ENCODE data around the gene IRF7.

IRF7 gene

DNA sequence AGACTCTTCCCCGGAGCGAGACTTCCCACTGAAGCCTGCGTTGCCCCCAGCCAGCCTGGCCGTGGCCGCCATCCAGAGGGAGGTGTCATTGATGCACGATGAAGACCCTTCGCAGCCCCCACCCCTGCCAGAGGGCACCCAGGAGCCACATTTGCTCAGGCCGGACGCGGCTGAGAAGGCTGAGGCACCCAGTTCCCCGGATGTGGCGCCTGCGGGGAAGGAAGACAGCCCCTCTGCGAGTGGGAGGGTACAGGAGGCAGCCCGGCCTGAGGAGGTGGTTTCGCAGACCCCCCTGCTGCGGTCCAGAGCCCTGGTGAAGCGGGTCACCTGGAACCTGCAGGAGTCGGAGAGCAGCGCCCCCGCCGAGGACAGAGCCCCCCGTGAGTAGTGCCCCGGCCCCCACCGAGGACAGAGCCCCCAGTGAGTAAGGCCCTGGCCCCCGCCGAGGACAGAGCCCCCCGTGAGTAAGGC lies 6.4 kb downstream of the IRF7 start:
- Histone ChIP-seq H3K27ac (no peak overlapping the region), H3K4me3 (no peak overlapping the region), H3K9ac (ENCODE audit: insufficient read length) (no peak overlapping the region), H3K9me3 (ENCODE audit: low read depth, low read length) (no peaks in the 10 kb centered on the region), H3K36me3 (ENCODE audit: insufficient read depth, low read length) (peaks cover 73% of the 10 kb centered on the region)
- TF ChIP-seq FOXP2 (optimal IDR thresholded peaks at IDR 0.05; ENCODE audit: control extremely low read depth, extremely low read length, insufficient read depth): no peak
- TF ChIP-seq POLR2AphosphoS5 (IDR thresholded peaks at IDR 0.05; ENCODE audit: borderline replicate concordance, low read depth, low read length): no peak
- TF ChIP-seq EZH2 (IDR thresholded peaks at IDR 0.05): no peak
- DNase-seq (ENCODE audit: low read depth, low spot score): no peak

- Histone ChIP-seq H3K9ac (ENCODE audit: insufficient read length) (no peak overlapping the region), H3K36me3 (ENCODE audit: insufficient read depth, low read length) (peaks cover 79% of the 10 kb centered on the region), H3K4me3 (no peak overlapping the region), H3K9me3 (ENCODE audit: low read depth, low read length) (no peaks in the 10 kb centered on the region), H3K27ac (no peak overlapping the region)
- TF ChIP-seq POLR2AphosphoS5 (IDR thresholded peaks at IDR 0.05; ENCODE audit: borderline replicate concordance, low read depth, low read length) (no peak), FOXP2 (optimal IDR thresholded peaks at IDR 0.05; ENCODE audit: control extremely low read depth, extremely low read length, insufficient read depth) (no peak), EZH2 (IDR thresholded peaks at IDR 0.05) (no peak)
- DNase-seq (ENCODE audit: low read depth, low spot score): no peak
Observed at GRCh38 chr11:608791-609251, 6.9 kb downstream of the IRF7 start.

GRCh38 chr11:607971-608659 lies 7.6 kb downstream of the IRF7 start:
- H3K27ac ChIP-seq: no peak overlapping the region

GRCh38 chr11:607020-607780 lies 8.6 kb downstream of the IRF7 start:
- Histone ChIP-seq H3K9ac (ENCODE audit: insufficient read length) (no peak overlapping the region), H3K9me3 (ENCODE audit: low read depth, low read length) (no peaks in the 10 kb centered on the region), H3K27ac (0 out of 2 replicates have a peak overlapping the region, but pooled peaks have one; percentile 25), H3K4me3 (no peak overlapping the region), H3K36me3 (ENCODE audit: insufficient read depth, low read length) (peaks cover 80% of the 10 kb centered on the region)
- DNase-seq (ENCODE audit: low read depth, low spot score): no peak
- TF ChIP-seq FOXP2 (optimal IDR thresholded peaks at IDR 0.05; ENCODE audit: control extremely low read depth, extremely low read length, insufficient read depth): no peak
- TF ChIP-seq POLR2AphosphoS5 (IDR thresholded peaks at IDR 0.05; ENCODE audit: borderline replicate concordance, low read depth, low read length): no peak
- no peak for TF ChIP-seq EZH2 (IDR thresholded peaks at IDR 0.05)

More at GRCh38 chr11:607971-608659, 7.6 kb downstream of the IRF7 start:
- TF ChIP-seq FOXP2 (optimal IDR thresholded peaks at IDR 0.05; ENCODE audit: control extremely low read depth, extremely low read length, insufficient read depth): no peak
- no peak for TF ChIP-seq EZH2 (IDR thresholded peaks at IDR 0.05)
- no peak for TF ChIP-seq POLR2AphosphoS5 (IDR thresholded peaks at IDR 0.05; ENCODE audit: borderline replicate concordance, low read depth, low read length)
- DNase-seq (ENCODE audit: low read depth, low spot score): no peak
- Histone ChIP-seq H3K9me3 (ENCODE audit: low read depth, low read length) (no peaks in the 10 kb centered on the region), H3K9ac (ENCODE audit: insufficient read length) (no peak overlapping the region), H3K4me3 (no peak overlapping the region), H3K36me3 (ENCODE audit: insufficient read depth, low read length) (peaks cover 81% of the 10 kb centered on the region)

DNA sequence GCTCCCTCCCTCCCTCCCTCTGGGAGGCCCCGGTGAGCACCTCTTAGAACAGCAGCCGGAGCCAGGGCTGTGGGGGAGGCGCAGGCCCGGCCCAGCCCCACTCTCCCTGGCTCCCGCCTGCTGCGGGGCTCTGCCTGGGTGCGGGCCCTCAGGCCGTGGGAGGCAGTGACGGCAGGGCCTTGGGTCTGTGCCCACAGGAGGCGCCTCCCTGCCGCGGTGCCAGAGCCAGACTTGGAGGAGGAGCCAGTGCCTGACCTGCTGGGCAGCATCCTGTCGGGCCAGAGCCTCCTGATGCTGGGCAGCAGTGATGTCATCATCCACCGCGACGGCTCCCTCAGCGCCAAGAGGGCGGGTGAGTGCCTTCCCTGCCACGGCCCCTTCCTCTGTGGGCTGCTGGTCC lies 9.5 kb downstream of the IRF7 start:
- Histone ChIP-seq H3K9ac (ENCODE audit: insufficient read length) (no peak overlapping the region), H3K4me3 (no peak overlapping the region), H3K9me3 (ENCODE audit: low read depth, low read length) (no peaks in the 10 kb centered on the region), H3K27ac (no peak overlapping the region), H3K36me3 (ENCODE audit: insufficient read depth, low read length) (peaks cover 87% of the 10 kb centered on the region)
- TF ChIP-seq EZH2 (IDR thresholded peaks at IDR 0.05) (no peak), POLR2AphosphoS5 (IDR thresholded peaks at IDR 0.05; ENCODE audit: borderline replicate concordance, low read depth, low read length) (no peak), FOXP2 (optimal IDR thresholded peaks at IDR 0.05; ENCODE audit: control extremely low read depth, extremely low read length, insufficient read depth) (no peak)
- no peak for DNase-seq (ENCODE audit: low read depth, low spot score)

DNA sequence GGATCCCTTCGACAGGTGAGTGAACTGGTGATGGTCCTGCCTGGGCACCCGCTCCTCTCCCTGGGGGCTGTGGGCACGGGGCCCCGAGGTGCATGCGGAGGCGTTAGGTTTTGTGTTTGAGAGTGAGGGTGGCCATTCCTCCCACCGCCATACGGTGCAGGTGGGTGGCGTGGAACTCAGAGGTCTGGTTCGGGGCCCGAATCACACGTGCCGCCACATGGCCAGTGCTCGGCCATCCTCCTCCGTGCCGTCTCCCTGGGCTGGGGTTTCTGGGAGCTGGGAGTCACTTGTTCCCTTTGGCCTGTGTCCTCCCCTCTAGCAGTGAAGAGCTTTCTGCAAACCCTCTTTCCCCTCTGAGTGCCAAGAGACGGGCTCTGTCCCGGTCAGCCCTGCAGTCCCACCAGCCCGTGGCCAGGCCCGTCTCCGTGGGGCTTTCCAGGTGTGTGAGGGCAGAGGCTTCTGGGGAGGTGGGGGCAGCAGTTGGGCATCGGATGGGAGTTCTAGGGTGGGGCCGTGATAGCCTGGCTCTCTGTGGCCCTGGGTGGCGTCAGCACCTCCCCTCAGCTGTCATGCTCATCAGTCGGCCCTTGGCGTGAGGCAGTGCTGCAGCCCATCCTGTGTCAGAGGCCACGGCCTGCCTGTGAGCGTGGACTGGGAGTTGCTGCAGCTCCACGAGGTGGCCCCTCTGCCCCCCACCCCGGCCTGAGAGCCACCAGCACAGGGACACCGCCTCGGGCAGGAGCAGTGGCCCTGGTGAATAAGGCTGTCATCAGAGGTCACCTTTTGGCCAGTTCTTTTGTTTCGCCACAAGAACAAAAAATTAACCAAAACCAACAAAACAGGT lies 10.2 kb downstream of the IRF7 start:
- no peak overlapping the region for H3K9ac ChIP-seq (ENCODE audit: insufficient read length)
- DNase-seq (ENCODE audit: low read depth, low spot score): no peak
- peaks cover 84% of the 10 kb centered on the region for H3K36me3 ChIP-seq (ENCODE audit: insufficient read depth, low read length)
- H3K27ac ChIP-seq: no peak overlapping the region
- H3K9me3 ChIP-seq (ENCODE audit: low read depth, low read length): no peaks in the 10 kb centered on the region
- no peak overlapping the region for H3K4me3 ChIP-seq
- TF ChIP-seq FOXP2 (optimal IDR thresholded peaks at IDR 0.05; ENCODE audit: control extremely low read depth, extremely low read length, insufficient read depth): no peak
- TF ChIP-seq EZH2 (IDR thresholded peaks at IDR 0.05): no peak
- no peak for TF ChIP-seq POLR2AphosphoS5 (IDR thresholded peaks at IDR 0.05; ENCODE audit: borderline replicate concordance, low read depth, low read length)

DNA sequence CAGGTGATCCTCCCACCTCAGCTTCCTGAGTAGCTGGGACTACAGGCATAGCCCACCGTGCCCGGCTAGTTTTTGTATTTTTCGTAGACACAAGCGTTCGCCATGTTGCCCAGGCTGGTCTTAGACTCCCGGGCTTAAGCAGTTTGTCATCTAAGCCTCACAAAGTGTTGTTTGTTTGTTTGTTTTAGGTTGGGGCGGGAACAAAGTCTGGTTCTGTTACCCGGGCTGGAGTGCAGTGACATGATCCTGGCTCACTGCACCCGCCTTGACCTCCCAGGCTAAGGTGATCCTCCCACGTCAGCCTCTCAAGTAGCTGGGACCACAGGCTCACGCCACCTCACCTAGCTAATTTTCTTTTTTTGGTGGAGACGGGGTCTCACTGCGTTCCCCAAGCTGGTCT lies 12.6 kb downstream of the IRF7 start:
- Histone ChIP-seq H3K4me3 (no peak overlapping the region), H3K9me3 (ENCODE audit: low read depth, low read length) (no peaks in the 10 kb centered on the region), H3K9ac (ENCODE audit: insufficient read length) (no peak overlapping the region), H3K27ac (no peak overlapping the region), H3K36me3 (ENCODE audit: insufficient read depth, low read length) (peaks cover 78% of the 10 kb centered on the region)
- DNase-seq (ENCODE audit: low read depth, low spot score): no peak
- TF ChIP-seq POLR2AphosphoS5 (IDR thresholded peaks at IDR 0.05; ENCODE audit: borderline replicate concordance, low read depth, low read length) (no peak), FOXP2 (optimal IDR thresholded peaks at IDR 0.05; ENCODE audit: control extremely low read depth, extremely low read length, insufficient read depth) (no peak), EZH2 (IDR thresholded peaks at IDR 0.05) (no peak)
